HL-60 (cell line): ENCODE results near the gene HYCC2.

ENCODE experiments used
- GABPA ChIP-seq: IDR thresholded peaks from 2 replicates; pipeline ENCODE4 v1.6.1; 2012; ENCODE audit warnings: low read depth
- POLR2AphosphoS5 ChIP-seq: IDR thresholded peaks from 2 replicates; pipeline ENCODE4 v1.6.1; 2012; ENCODE audit warnings: low read depth
- TF ChIP-seq, protein P1 (sequence below): IDR thresholded peaks from one replicate; pipeline ENCODE4 v1.5.1; 2011; ENCODE audit warnings: low read length, control low read depth, inconsistent platforms; ENCODE audit not compliant: insufficient read depth

DNA sequence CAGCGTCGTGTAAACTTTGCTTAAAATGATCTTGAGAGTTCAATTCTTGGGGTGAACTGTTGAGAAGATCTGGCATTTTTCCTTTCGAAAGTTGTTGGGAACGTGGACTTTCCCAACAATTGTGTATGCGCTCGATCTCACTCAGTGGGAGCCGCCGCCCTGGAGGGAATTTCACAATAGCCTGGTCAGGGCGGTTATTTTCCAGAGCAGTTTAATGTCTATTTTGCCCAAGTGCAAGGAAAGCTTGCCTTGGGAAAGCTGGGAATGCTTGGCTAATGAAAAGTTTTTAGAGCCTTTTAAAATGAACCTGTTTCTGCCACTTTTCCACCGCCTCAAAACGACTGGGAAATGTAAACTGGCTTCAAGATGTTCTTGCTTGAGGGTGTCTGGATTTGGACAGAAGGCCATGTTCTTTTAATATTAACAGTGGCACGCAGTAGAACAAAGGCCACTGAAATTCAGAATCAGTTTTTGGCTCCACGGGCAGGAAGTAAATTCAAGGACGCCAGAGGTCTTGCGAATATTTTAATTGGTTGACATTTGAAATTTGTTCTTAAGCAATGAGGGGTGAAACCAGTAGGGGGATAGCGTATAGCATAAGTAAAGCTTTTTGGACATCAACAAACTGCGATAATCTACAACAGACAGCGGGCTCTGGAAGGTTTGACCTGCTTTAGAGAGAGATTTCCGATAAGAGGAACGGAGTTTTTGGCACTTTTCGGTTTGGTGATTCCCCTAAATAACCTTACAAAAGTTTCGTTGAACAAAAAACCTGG, 45.7 kb upstream of the HYCC2 start:
- TF ChIP-seq, protein P1, sequence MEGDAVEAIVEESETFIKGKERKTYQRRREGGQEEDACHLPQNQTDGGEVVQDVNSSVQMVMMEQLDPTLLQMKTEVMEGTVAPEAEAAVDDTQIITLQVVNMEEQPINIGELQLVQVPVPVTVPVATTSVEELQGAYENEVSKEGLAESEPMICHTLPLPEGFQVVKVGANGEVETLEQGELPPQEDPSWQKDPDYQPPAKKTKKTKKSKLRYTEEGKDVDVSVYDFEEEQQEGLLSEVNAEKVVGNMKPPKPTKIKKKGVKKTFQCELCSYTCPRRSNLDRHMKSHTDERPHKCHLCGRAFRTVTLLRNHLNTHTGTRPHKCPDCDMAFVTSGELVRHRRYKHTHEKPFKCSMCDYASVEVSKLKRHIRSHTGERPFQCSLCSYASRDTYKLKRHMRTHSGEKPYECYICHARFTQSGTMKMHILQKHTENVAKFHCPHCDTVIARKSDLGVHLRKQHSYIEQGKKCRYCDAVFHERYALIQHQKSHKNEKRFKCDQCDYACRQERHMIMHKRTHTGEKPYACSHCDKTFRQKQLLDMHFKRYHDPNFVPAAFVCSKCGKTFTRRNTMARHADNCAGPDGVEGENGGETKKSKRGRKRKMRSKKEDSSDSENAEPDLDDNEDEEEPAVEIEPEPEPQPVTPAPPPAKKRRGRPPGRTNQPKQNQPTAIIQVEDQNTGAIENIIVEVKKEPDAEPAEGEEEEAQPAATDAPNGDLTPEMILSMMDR = no peak
- TF ChIP-seq POLR2AphosphoS5 (no peak), GABPA (no peak)
